Loucy (cell line): ENCODE data around the gene STN1.

ENCODE experiments used
- H2AFZ ChIP-seq: fragments of 200-600 bp; sonication (generic); 2 replicates; pipeline ENCODE4 v1.6.0; 2016; ENCODE audit warnings: antibody characterized with exemption, mild to moderate bottlenecking, low read length, moderate library complexity
- H3F3A ChIP-seq: fragments of 200-600 bp; 2 replicates; pipeline ENCODE4 v1.6.0; 2016; ENCODE audit warnings: antibody characterized with exemption, low read depth, mild to moderate bottlenecking
- H3K27me3 ChIP-seq: fragments of 200-600 bp; sonication (generic); 2 replicates; pipeline ENCODE4 v1.6.1; 2014; ENCODE audit warnings: low read length, mild to moderate bottlenecking; ENCODE audit not compliant: insufficient read depth, poor library complexity, severe bottlenecking
- H3K36me3 ChIP-seq: fragments of 200-600 bp; sonication (generic); 2 replicates; pipeline ENCODE4 v1.6.1; 2016; ENCODE audit warnings: low read length; ENCODE audit not compliant: insufficient read depth
- H3K4me1 ChIP-seq: fragments of 200-600 bp; sonication (generic); 2 replicates; pipeline ENCODE4 v1.5.1; 2014; ENCODE audit warnings: low read length, mild to moderate bottlenecking; ENCODE audit not compliant: insufficient read depth, poor library complexity, severe bottlenecking
- H3K4me2 ChIP-seq: fragments of 200-600 bp; sonication (generic); 2 replicates; pipeline ENCODE4 v1.6.0; 2014; ENCODE audit warnings: antibody characterized with exemption, low read length, low read depth, mild to moderate bottlenecking; ENCODE audit not compliant: poor library complexity, severe bottlenecking
- H3K4me3 ChIP-seq: fragments of 200-600 bp; sonication (generic); 2 replicates; pipeline ENCODE4 v1.5.1; 2014; ENCODE audit warnings: low read length, mild to moderate bottlenecking, mixed read lengths; ENCODE audit not compliant: poor library complexity, severe bottlenecking
- H3K79me2 ChIP-seq: fragments of 200-600 bp; sonication (generic); 2 replicates; pipeline ENCODE4 v1.6.1; 2014; ENCODE audit warnings: low read length; ENCODE audit not compliant: insufficient read depth
- H3K9ac ChIP-seq: fragments of 200-600 bp; sonication (generic); 2 replicates; pipeline ENCODE4 v1.6.0; 2014; ENCODE audit warnings: mild to moderate bottlenecking, low read depth, low read length, moderate library complexity; ENCODE audit not compliant: poor library complexity, severe bottlenecking
- H3K9me2 ChIP-seq: fragments of 200-600 bp; sonication (generic); replicated peaks from 2 replicates; pipeline ENCODE4 v1.6.1; 2016; ENCODE audit warnings: low read depth, low read length, mixed read lengths
- H3K9me3 ChIP-seq: fragments of 200-600 bp; sonication (generic); 2 replicates; pipeline ENCODE4 v1.6.1; 2014; ENCODE audit warnings: mild to moderate bottlenecking, antibody characterized with exemption, low read length, low read depth; ENCODE audit not compliant: insufficient read depth
- H4K20me1 ChIP-seq: fragments of 200-600 bp; sonication (generic); 2 replicates; pipeline ENCODE4 v1.6.0; 2014; ENCODE audit warnings: antibody characterized with exemption, low read length, mild to moderate bottlenecking; ENCODE audit not compliant: insufficient read depth, poor library complexity, severe bottlenecking
- EZH2phosphoT487 ChIP-seq: fragments of 200-600 bp; IDR thresholded peaks from 2 replicates; pipeline ENCODE4 v1.6.1; 2018; ENCODE audit warnings: antibody characterized with exemption, mild to moderate bottlenecking, moderate library complexity, borderline replicate concordance
- TF ChIP-seq, protein P1 (sequence below): fragments of 200-600 bp; sonication (generic); conservative IDR thresholded peaks from 2 replicates; pipeline ENCODE4 v1.5.1; 2014; ENCODE audit warnings: mild to moderate bottlenecking, antibody characterized with exemption, low read length

The STN1 gene

DNA sequence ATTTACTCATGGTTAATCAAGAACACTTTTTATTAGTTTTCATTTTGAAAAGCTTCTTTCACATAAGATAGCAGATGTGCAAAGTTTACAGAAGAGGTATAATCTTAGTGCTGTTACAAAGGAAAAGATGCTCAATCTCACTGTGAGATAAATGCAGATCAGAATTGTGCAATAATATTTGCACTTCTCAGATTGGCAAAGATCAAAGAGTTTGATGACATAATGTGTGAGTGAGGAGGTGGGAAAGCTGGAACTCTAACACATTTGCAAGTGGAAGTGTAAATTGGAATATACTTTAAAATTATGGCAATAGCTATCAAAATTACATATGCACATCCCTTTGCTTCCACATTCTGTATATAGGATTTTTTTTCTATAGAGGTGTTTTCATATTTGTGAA, 21.5 kb upstream of the STN1 start:
- TF ChIP-seq EZH2phosphoT487, result no peak
- TF ChIP-seq, protein P1, sequence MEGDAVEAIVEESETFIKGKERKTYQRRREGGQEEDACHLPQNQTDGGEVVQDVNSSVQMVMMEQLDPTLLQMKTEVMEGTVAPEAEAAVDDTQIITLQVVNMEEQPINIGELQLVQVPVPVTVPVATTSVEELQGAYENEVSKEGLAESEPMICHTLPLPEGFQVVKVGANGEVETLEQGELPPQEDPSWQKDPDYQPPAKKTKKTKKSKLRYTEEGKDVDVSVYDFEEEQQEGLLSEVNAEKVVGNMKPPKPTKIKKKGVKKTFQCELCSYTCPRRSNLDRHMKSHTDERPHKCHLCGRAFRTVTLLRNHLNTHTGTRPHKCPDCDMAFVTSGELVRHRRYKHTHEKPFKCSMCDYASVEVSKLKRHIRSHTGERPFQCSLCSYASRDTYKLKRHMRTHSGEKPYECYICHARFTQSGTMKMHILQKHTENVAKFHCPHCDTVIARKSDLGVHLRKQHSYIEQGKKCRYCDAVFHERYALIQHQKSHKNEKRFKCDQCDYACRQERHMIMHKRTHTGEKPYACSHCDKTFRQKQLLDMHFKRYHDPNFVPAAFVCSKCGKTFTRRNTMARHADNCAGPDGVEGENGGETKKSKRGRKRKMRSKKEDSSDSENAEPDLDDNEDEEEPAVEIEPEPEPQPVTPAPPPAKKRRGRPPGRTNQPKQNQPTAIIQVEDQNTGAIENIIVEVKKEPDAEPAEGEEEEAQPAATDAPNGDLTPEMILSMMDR, result no peak

DNA sequence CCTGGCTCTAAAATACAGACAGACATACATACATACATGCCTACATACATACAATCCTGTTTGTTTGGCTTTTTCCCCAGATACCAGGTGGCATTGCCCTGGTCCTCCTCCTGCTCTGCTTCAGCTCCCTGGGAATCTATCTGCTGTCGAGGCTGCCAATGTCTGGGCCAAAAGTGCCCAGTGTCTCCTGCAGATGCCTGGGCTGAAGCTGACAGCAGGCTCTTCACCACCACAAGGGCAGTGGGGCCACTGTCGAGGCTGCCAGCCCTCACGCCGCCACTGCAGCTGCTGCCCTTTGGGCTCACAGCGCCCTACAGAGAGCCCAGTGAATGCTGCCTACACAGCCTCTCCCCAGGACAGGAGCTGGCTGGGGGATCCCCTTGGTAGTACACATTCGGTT, 18.0 kb upstream of the STN1 start:
- H3K79me2 ChIP-seq, result no peaks in the 10 kb centered on the region
- H3K9me2 ChIP-seq, result no peaks in the 10 kb centered on the region
- no peaks in the 10 kb centered on the region for H4K20me1 ChIP-seq
- no peaks in the 10 kb centered on the region for H3K36me3 ChIP-seq
- TF ChIP-seq, protein P1, result no peak
- no peak for TF ChIP-seq EZH2phosphoT487
- no peak overlapping the region for H3K4me3 ChIP-seq
- H3K4me2 ChIP-seq, result no peak overlapping the region
- H3K27me3 ChIP-seq, result peaks cover 33% of the 10 kb centered on the region
- no peaks in the 10 kb centered on the region for H3F3A ChIP-seq
- H3K9me3 ChIP-seq, result no peaks in the 10 kb centered on the region
- H3K9ac ChIP-seq, result no peak overlapping the region
- no peaks in the 10 kb centered on the region for H3K4me1 ChIP-seq
- H2AFZ ChIP-seq, result no peak overlapping the region

More for the DNA sequence above, 21.5 kb upstream of the STN1 start:
- Histone ChIP-seq H2AFZ (no peak overlapping the region), H3K79me2 (no peaks in the 10 kb centered on the region), H3K4me2 (no peak overlapping the region), H3K9me3 (no peaks in the 10 kb centered on the region), H3K36me3 (no peaks in the 10 kb centered on the region), H3K4me1 (no peaks in the 10 kb centered on the region), H3K9me2 (no peaks in the 10 kb centered on the region), H4K20me1 (peaks cover 2% of the 10 kb centered on the region), H3K4me3 (no peak overlapping the region), H3F3A (no peaks in the 10 kb centered on the region), H3K27me3 (peaks cover 68% of the 10 kb centered on the region), H3K9ac (no peak overlapping the region)

DNA sequence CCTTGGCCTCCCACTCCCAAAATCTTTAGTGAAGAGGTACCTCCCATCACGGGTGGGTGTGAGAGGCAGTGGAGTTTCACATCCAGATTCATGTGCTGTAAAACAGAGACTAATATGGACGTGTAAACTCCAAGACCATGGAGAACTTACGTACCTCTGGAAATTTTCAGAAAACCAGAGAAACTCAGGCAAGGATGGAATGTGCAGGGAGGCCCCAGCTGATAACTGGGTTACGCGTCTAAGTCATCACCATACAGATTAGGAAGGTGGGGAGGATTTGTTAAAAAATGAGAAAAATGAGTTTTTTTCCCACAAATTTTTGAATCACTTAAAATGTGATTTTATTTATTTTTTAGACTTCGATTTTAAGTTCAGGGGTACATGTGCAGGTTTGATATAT, 16.3 kb upstream of the STN1 start:
- TF ChIP-seq, protein P1, result no peak
- TF ChIP-seq EZH2phosphoT487, result no peak
- H3F3A ChIP-seq, result no peaks in the 10 kb centered on the region
- no peak overlapping the region for H3K4me3 ChIP-seq
- no peaks in the 10 kb centered on the region for H3K79me2 ChIP-seq
- no peaks in the 10 kb centered on the region for H4K20me1 ChIP-seq
- no peaks in the 10 kb centered on the region for H3K4me1 ChIP-seq
- no peak overlapping the region for H2AFZ ChIP-seq
- no peaks in the 10 kb centered on the region for H3K9me3 ChIP-seq
- peaks cover 32% of the 10 kb centered on the region for H3K27me3 ChIP-seq
- no peak overlapping the region for H3K9ac ChIP-seq
- no peak overlapping the region for H3K4me2 ChIP-seq
- no peaks in the 10 kb centered on the region for H3K9me2 ChIP-seq
- no peaks in the 10 kb centered on the region for H3K36me3 ChIP-seq
